Stimulated activated CD4-positive, alpha-beta T cell treated with anti-CD3 and anti-CD28 coated beads, TNF-alpha, amount 100 ng/mL, for 4 hours (primary cell): ENCODE measurements around the gene FRMD4A.

Source experiments
- DNase-seq, 3 experiments: peaks; one replicate each; pipeline ENCODE4 v3.0.0-alpha.2; 2020; ENCODE audit warnings: low read depth in 3 of 3

Gene FRMD4A

GRCh38 chr10:13758312-13758711, 572.4 kb downstream of the FRMD4A start:
- no peak for DNase-seq

DNA sequence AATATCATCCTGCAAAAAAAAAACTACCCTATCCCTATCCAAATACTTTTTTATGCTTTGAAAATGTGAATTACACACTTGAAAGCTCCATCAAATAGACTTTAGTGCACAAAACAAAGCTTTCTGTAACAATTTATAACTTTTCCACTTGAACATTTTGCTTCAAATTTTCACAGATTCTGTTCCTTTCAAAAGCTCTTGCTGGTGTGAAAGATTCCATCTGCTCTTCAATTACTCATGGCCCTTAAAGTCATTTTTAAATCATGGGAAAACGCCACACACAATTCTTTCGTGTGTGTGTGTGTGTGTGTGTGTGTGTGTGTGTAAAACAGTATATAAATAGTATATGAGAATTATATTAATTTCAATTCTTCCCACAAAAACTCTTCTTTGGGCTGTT, 576.4 kb downstream of the FRMD4A start:
- no peak for DNase-seq

GRCh38 chr10:13751191-13751764, 579.4 kb downstream of the FRMD4A start:
- DNase-seq: no peak

DNA sequence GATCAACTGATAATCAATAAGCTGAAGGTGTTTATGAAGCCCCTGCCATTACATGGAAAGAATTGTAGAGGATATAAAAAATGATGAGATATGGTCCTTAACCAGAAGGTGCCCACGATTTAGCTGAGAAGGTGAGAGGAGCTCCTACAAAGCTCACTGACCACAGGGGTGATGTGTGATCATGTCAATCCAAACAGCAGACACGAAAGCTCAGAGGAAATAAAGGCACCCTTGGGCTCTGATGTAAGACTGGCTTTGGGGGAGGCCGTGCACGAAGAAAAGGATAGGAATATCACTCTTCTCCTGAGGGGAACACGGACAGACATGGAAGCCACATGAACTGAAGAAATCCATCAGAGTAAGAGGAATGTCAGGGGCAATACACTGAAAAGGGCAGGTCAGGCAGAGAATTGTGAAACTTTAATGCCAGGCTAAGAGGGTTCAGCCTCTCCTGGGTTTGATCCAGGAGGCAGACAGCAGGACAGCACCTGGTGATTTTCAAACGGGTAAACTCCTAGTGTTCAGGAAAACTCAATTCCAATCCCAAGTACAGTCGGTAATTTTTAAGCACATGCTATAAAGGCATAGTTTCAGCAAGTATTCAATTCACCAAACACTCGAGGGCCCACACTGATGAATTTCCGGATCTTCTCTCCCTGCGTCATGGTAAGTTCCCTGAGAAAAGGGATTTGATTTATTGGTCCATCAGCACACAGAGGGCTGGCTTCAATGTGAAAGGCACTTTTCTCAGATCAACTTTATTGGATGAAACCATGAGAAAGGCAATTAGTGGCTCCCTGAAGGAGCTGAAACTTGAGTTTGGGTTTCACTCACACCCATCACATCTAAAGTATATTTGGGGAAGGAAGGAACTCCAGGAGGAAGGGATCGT, 580.2 kb downstream of the FRMD4A start:
- no peak for DNase-seq

DNA sequence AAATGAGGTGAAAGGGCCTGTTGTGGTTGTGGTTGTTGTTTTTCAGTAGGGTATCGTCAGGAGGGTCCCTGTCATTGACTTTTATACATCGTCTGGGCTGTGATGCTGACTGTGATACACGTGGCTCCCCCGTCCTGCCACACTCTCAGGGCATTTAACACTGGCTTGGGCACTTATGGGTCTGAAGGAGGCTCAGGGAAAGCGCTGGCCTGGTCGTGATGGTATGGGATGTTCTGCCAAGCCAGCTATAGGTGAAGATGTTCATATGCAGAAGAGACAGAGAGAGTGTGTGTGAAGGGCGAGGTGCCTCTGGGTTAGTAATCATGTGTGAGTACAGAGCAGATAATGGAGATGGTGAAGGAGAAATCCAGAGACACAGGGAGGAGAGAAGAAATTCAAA, 585.5 kb downstream of the FRMD4A start:
- DNase-seq: no peak

DNA sequence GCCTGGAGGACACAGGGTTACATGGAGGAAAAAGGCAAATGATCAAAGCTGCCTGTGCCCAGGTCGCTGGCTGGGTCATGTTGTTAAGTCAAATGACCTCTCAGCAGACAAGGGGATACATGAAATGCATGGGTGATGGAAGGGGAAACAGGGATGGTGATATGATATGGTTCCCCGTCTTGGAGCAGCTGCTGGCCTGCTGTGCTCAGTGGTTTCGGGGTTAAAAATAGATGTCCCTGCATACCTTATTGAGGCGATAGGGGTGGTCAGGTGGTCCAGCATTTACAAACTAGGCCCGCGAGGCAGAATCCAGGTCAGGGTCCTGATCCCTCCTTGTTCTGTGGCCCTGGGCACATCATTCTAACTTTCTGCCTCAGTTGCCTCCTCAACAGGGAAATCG, 586.8 kb downstream of the FRMD4A start:
- DNase-seq: no peak

GRCh38 chr10:13743101-13743693, 587.5 kb downstream of the FRMD4A start:
- DNase-seq: no peak

GRCh38 chr10:13741438-13741837, 589.3 kb downstream of the FRMD4A start:
- DNase-seq: no peak

DNA sequence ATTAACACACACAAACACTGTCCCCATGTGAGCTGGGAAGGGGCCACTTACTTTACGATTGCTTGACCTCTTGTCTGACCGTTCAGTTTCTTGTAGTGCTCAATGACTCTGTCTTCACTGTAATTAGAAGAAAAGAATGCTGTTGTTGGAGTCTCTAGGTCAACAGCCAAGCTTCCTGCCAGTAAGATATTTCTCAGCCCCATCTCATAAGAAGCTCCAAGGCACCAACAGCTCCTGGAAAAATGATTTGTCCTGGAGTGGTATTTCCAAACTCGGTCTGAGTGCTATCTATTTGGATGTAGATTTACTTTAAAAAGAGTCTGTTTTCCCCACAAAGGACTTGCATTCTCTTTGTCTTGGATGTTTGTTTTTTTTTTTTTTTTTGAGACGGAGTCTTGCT, 590.3 kb downstream of the FRMD4A start:
- DNase-seq: no peak

DNA sequence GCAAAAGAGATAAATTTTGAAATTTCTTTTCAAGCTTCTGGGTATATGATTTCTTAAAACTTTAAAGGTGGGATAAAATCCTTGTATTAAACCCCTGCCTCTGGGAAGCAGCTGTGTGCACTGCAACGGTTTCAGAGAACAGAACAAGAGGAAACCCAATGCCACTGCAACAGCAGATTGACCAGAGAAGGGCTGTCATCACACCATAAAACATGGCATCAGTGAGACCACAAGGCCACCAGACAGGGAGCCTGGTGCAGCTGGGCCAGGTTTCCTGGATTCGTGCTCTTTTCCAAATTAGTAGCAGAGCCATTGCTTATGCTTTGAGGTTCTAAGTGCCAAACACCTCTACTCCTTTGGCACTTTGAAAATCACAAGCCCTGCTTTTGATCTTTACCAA, 591.5 kb downstream of the FRMD4A start:
- no peak for DNase-seq

GRCh38 chr10:13736506-13736905, 594.2 kb downstream of the FRMD4A start:
- DNase-seq: no peak

- no peak for DNase-seq
These were observed 596.6 kb downstream of the FRMD4A start for GRCh38 chr10:13734151-13734550.

DNA sequence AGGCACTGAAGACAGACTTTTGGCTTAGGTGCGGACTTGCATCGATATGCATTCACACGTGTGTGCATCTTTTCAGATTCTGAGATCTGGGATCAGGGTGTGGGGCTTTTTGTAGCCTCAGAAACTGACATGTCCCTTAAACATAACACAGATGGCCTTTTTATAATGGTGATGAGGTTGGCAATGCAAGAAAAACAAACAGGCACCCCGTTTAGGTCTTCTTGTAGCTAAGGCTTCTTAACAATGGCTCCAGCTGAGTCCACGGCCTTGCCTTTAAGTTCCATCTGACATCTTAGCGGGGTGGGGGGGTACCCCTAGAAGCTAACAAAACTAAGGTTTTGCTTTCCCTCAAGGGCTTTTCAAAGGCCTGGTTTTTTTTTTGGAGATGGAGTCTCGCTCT, 597.7 kb downstream of the FRMD4A start:
- no peak for DNase-seq

DNA sequence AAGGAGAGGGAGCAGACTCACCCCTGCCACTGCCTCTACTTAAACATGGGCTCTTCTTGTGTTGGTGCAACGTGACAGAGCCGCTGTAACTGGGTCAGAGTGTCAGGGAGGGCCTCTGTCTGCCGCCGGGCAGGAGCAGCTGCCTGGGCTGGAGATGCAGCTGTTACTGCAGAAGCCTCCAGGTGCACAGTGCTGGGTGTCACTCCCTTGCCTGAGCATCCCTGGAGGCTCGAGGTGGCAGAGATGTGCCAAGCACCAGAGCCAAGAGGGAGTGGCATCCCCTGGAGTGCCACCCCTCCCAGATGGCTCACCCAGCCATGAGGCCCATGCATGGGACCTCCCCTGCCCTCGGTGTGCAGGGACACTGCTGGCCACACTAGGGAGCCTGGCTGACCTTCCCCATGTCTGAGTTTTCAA, 598.3 kb downstream of the FRMD4A start:
- no peak for DNase-seq

GRCh38 chr10:13731799-13732198, 598.9 kb downstream of the FRMD4A start:
- no peak for DNase-seq

DNA sequence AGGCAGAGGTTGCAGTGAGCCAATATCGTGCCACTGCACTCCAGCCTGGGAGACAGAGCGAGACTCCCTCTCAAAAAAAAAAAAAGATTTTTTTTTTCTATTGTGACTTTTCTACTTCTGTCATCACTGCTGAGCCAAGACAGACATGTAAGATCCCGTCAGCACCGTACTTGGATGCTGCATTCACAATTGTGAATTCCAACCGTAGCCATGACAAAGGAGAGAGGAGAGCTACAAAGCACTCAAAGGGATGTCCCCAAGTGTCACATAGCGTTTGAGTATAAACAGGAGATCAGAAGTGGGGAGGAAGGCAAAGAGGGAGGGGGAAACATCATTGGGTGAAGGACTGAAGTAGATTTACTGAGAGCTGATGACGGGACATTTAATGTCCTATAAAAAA, 599.8 kb downstream of the FRMD4A start:
- DNase-seq: no peak

GRCh38 chr10:13730306-13730652, 600.4 kb downstream of the FRMD4A start:
- DNase-seq: no peak

GRCh38 chr10:13729586-13730305, 601.0 kb downstream of the FRMD4A start:
- no peak for DNase-seq

GRCh38 chr10:13728898-13729535, 601.7 kb downstream of the FRMD4A start:
- no peak for DNase-seq

DNA sequence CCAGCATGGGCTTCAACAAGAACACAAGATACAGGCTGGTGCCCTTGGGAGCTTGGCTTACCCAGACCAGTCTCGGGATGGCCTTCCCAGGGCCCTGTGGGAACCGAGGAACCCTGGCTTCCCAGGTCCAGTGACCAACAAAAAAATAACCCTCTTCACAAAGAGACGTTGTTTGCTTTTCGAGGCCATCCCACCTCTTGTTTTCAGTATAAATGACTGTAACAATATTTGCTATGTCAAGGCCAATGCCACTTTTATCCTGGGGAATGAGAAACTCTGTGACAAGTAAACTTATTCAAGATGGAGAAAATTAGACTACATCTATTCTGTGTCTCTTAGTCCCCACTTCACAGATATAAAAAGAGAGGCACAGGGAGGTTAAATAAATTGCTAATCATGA, 605.1 kb downstream of the FRMD4A start:
- no peak for DNase-seq

- DNase-seq: no peak
These were observed 606.2 kb downstream of the FRMD4A start for GRCh38 chr10:13724484-13724883.
